Right lobe of liver (tissue), 6 donors: Measurements from ENCODE around the gene SPDYC. TPM values are rescaled to one million over a fixed set of nuclear protein-coding genes. Genes with fewer than 3 reads are reported as not detected.

Source experiments
- ATAC-seq, 4 donors: fragments of 200-7000 bp; cut with Tn5 transposase; one replicate each; pipeline ENCODE4 v1.9.1; 2020; ENCODE audit warnings: mild to moderate bottlenecking in 4 of 4, moderate library complexity in 4 of 4
- DNase-seq, 3 donors: peaks; one replicate each; pipeline ENCODE4 v3.0.0-alpha.2; 2020
- H3K27ac ChIP-seq, 3 donors: fragments of 200-600 bp; one replicate each; pipeline ENCODE4 v1.8.0; 2022
- H3K27me3 ChIP-seq, 2 donors: fragments of 200-600 bp; one replicate each; pipeline ENCODE4 v1.8.0; 2022
- H3K36me3 ChIP-seq, 4 donors: fragments of 200-600 bp; sonication (generic) in 1 of 4; one replicate each; pipeline versions ENCODE4 v1.5.1 to v1.8.0; 2017 to 2022; ENCODE audit warnings: control low read depth in 1 of 4
- H3K4me1 ChIP-seq, 4 donors: fragments of 200-600 bp; sonication (generic) in 1 of 4; one replicate each; pipeline versions ENCODE4 v1.5.1 to v1.8.0; 2017 to 2022; ENCODE audit warnings: control low read depth in 1 of 4
- H3K4me3 ChIP-seq, 3 donors: fragments of 200-600 bp; one replicate each; pipeline ENCODE4 v1.8.0; 2022
- H3K9me3 ChIP-seq, 4 donors: fragments of 200-600 bp; sonication (generic) in 1 of 4; one replicate each; pipeline versions ENCODE4 v1.5.1 to v1.8.0; 2017 to 2022; ENCODE audit warnings: control low read depth in 1 of 4
- POLR2A ChIP-seq: fragments of 450-650 bp; IDR thresholded peaks from one replicate; pipeline ENCODE4 v1.6.1; 2017; ENCODE audit warnings: antibody characterized with exemption, mild to moderate bottlenecking
- WGBS: methylation state at CpG from one replicate; pipeline ENCODE4 v1.1.6; 2018; ENCODE audit warnings: low coverage, low lambda C conversion rate; ENCODE audit not compliant: insufficient coverage; ENCODE audit errors: missing lambda C conversion rate; 5-methylcytosine and 5-hydroxymethylcytosine counted together
- intact Hi-C, 2 donors: fragments of 100-400 bp; cut with DNase I; formaldehyde crosslinking; loops; one replicate each; pipeline versions ENCODE4 v1.11.2 to v1.14.1; 2022
- total RNA-seq, 6 experiments: library from RNA; depleted of rRNA in 2 of 6; stranded (reverse); fragments of >200 nt in 2 of 6; fragmentation: NEBNext Ultra II Directional in 3 of 6; extraction: Animal tissue kit (Norgen Biotek cat#: 25700) in 3 of 6; gene quantifications; one replicate each; pipeline versions ENCODE4 v1.1.0 to v1.2.4, GENCODE V29; 2016 to 2023
- TF ChIP-seq, protein P1 (sequence below), 4 donors: fragments of 200-600 bp in 3 of 4; fragments of 450-650 bp in 1 of 4; IDR thresholded peaks; one replicate each; pipeline versions ENCODE4 v1.5.1 to v1.8.0; 2016 to 2022; ENCODE audit warnings: antibody characterized with exemption in 4 of 4, mild to moderate bottlenecking in 2 of 4
- donor health status: DM: no; HTN: yes; CAD: no.
- donor health status: DM: no; HTN: no; CAD: no.
- donor health status: DM: no; HTN: no; CAD: no.
- donor health status: DM: no; HTN: yes; CAD: no.
- donor health status: DM: no; HTN: yes; CAD: no.

Gene SPDYC
- total RNA-seq, 6 experiments from 2014 or later, result 0.49 to 1.8 (median 0.87) TPM; not detected in 2

DNA sequence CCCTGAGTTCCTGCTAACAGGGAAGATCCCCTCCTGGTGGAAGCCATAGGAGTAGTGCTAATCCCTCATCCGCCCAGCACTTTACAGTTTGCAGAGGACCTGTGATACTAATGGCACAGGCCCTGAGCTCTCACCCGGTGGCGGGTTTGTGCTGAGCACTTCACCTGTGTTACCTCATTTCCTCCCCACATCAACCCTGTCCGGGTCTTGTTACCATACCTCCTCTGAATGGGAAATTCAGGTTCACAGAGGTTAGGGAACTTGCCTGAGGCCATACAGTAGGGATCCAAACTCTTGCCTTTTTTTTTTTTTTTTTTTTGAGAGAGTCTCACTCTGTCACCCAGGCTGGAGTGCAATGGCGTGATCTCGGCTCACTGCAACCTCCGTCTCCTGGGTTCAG is 36.9 kb downstream of the SPDYC start:
- H3K4me1 ChIP-seq, result peaks cover 0 to 33% (median 10%) of the 10 kb centered on the region in 4 donors
- DNase-seq (no peak), ATAC-seq (no peak)
- TF ChIP-seq POLR2A, result no peak
- TF ChIP-seq, protein P1, sequence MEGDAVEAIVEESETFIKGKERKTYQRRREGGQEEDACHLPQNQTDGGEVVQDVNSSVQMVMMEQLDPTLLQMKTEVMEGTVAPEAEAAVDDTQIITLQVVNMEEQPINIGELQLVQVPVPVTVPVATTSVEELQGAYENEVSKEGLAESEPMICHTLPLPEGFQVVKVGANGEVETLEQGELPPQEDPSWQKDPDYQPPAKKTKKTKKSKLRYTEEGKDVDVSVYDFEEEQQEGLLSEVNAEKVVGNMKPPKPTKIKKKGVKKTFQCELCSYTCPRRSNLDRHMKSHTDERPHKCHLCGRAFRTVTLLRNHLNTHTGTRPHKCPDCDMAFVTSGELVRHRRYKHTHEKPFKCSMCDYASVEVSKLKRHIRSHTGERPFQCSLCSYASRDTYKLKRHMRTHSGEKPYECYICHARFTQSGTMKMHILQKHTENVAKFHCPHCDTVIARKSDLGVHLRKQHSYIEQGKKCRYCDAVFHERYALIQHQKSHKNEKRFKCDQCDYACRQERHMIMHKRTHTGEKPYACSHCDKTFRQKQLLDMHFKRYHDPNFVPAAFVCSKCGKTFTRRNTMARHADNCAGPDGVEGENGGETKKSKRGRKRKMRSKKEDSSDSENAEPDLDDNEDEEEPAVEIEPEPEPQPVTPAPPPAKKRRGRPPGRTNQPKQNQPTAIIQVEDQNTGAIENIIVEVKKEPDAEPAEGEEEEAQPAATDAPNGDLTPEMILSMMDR (IDR thresholded peaks at IDR 0.05), result no peak
- H3K36me3 ChIP-seq, result peaks cover 0 to 35% (median 19%) of the 10 kb centered on the region in 4 donors
- WGBS, result 100% methylated on average over 1 of the region's 7 CpGs
- H3K9me3 ChIP-seq, result no peaks in the 10 kb centered on the region
- intact Hi-C loops, result loop anchor here in 1 of 2 donors (10.0 kb wide), 1 partner anchor 48 kb away; no protein-coding TSS in a partner anchor
- H3K27me3 ChIP-seq, result no peaks in the 10 kb centered on the region
- H3K27ac ChIP-seq, result no peak overlapping the region
- H3K4me3 ChIP-seq, result no peak overlapping the region

DNA sequence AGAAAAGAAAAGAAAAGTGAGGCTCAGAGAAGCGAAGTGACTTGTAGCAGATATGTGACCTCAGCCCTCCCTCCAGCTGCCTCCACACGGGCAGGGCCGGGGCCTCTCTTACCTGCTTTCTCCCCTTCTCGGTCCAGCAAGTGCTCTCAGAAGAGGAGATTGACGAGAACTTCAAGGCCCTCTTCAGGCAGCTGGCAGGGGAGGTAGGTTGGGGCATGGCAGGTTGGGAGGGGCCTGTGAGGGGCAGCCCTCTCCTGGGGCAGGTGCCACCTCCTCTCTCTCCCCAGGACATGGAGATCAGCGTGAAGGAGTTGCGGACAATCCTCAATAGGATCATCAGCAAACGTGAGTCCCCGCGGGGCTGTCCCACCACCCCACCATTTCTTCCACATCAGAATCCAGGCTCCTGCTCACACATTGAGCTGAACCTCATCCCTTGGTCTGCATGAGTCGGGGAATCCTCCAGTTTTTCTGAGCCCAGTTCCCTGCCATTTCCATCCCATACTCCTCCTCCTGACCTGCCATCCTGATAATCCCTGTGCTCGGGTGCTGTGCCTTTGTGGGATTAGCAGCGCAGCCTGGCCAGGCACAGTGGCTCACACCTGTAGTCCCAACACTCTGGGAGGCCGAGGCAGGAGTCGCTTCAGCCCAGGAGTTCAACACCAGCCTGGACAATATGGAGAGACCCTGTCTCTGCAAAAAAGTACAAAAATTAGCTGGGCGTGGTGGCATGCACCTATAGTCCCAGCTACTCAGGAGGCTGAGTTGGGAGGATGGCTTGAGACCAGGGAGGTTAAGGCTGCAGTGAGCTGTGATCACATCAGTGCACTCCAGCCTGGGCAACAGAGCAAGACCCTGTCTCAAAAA is 38.1 kb downstream of the SPDYC start:
- TF ChIP-seq, protein P1 (IDR thresholded peaks at IDR 0.05), result no peak
- no peak for TF ChIP-seq POLR2A
- no peak overlapping the region for H3K27ac ChIP-seq
- H3K9me3 ChIP-seq, result no peaks in the 10 kb centered on the region
- DNase-seq (peak in 1 of 3 donors; percentile 42), ATAC-seq (no peak)
- H3K4me3 ChIP-seq, result no peak overlapping the region
- H3K27me3 ChIP-seq, result no peaks in the 10 kb centered on the region
- WGBS, result 78% methylated on average over 4 of the region's 16 CpGs
- intact Hi-C loops, result loop anchor here in 1 of 2 donors (10.0 kb wide), 1 partner anchor 47 kb away; no protein-coding TSS in a partner anchor
- peaks cover 0 to 33% (median 10%) of the 10 kb centered on the region in 4 donors for H3K4me1 ChIP-seq
- H3K36me3 ChIP-seq, result peaks cover 0 to 35% (median 19%) of the 10 kb centered on the region in 4 donors

DNA sequence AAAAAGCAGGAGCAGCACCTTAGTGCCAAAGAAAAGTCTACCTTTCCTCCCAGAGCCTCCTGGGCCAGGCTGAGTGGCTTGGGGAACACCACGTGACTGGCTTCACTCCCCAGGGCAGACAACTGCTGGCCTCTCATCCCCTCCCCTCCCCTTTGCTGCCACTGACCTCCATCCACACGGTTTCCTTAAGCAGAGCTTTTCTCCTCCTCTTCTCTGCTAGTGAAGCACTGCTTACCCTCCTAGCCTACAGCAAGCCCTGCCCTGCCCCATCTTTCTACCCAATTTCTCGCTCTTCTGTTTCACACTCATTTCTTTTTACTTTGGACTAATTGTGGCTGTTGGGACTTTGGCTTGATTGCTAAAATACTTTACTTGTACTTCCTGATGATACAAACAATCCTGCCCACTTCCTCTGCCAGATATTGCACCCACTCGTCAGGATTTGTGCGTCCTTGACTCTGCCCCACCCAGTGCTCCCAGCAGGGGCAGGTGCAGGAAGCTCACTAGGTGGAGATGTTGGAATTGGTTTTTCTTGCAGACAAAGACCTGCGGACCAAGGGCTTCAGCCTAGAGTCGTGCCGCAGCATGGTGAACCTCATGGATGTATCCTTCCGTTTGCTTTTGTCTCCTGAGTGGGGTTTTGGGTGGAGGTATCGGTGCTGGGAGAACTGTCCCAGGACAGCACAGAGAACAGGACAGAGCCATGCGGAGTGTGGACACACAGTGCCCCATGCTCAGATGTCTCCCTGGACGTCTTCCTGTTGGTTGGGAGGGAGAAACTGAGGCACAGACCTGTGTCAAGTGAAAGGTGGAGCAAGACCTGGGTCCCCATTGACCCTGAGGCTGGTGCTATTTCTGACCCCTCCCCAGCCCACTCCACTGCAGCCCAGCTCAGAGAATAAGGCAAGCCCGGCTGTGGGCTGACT is 39.0 kb downstream of the SPDYC start:
- H3K27me3 ChIP-seq, result no peaks in the 10 kb centered on the region
- intact Hi-C loops, result loop anchor here in 1 of 2 donors (10.0 kb wide), 1 partner anchor 46 kb away; no protein-coding TSS in a partner anchor
- ATAC-seq (peak in 3 of 4 donors; percentile 9 to 48 (median 18)), DNase-seq (peak in 1 of 3 donors; percentile 40)
- H3K4me3 ChIP-seq, result no peak overlapping the region
- TF ChIP-seq, protein P1 (IDR thresholded peaks at IDR 0.05), result no peak
- no peak for TF ChIP-seq POLR2A
- peaks cover 0 to 35% (median 19%) of the 10 kb centered on the region in 4 donors for H3K36me3 ChIP-seq
- H3K9me3 ChIP-seq, result no peaks in the 10 kb centered on the region
- 54% methylated on average over 8 of the region's 13 CpGs for WGBS
- H3K4me1 ChIP-seq, result peaks cover 0 to 33% (median 10%) of the 10 kb centered on the region in 4 donors
- no peak overlapping the region for H3K27ac ChIP-seq

DNA sequence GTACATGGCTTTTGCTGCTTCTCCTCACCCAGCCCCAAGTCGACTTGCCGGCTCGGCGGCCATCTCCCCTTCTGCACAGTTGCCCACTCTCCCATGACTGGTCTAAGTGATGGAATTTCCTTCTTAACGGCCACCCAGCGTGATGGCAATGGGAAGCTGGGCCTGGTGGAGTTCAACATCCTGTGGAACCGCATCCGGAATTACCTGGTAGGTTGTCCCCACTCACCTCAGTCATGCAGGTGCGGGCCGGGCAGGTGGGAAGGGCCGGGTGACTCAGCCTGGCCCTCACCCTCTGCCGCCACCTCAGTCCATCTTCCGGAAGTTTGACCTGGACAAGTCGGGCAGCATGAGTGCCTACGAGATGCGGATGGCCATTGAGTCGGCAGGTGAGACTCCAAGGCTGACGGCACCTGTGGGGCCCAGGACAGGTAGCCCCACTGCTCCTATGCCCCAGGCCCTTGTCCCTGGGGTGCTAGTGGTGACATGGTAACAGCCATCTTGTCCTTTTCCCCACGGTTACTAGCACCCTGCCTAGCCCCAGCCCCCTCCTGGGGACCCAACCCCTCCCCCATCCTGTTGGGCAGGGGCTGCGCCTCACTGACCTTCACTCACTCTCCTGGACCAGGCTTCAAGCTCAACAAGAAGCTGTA is 39.8 kb downstream of the SPDYC start:
- Histone ChIP-seq H3K9me3 (no peaks in the 10 kb centered on the region), H3K27me3 (no peaks in the 10 kb centered on the region), H3K4me3 (no peak overlapping the region), H3K27ac (no peak overlapping the region), H3K4me1 (peaks cover 0 to 33% (median 10%) of the 10 kb centered on the region in 4 donors), H3K36me3 (peaks cover 0 to 33% (median 19%) of the 10 kb centered on the region in 4 donors)
- ATAC-seq (no peak), DNase-seq (peak in 1 of 3 donors; percentile 44)
- 90% methylated on average over 2 of the region's 20 CpGs for WGBS
- intact Hi-C loops, result loop anchor here in 1 of 2 donors (10.0 kb wide), 1 partner anchor 45 kb away; no protein-coding TSS in a partner anchor
- no peak for TF ChIP-seq POLR2A
- TF ChIP-seq, protein P1 (IDR thresholded peaks at IDR 0.05), result no peak
